GM18868 (cell line): ENCODE data around the gene MRRF.
"Not testable (repeated sequence)": the region's sequence is repeated elsewhere in the genome, so short reads cannot be mapped to it uniquely, and the experiment has no call there.

Source experiments
- ATAC-seq: cut with Tn5 transposase; IDR thresholded peaks from one replicate; pipeline ENCODE4 v1.9.1; 2021; ENCODE audit warnings: mild to moderate bottlenecking, moderate library complexity; ENCODE audit not compliant: unreplicated experiment

Gene MRRF

GRCh38 chr9:122330466-122330865, 65.8 kb downstream of the MRRF start:
- not testable (repeated sequence) for ATAC-seq

- no peak for ATAC-seq
These were observed 66.8 kb downstream of the MRRF start for GRCh38 chr9:122331523-122331927.

- no peak for ATAC-seq
These were observed 67.4 kb downstream of the MRRF start for GRCh38 chr9:122332083-122332482.

GRCh38 chr9:122332644-122333043, 68.0 kb downstream of the MRRF start:
- ATAC-seq: no peak

- ATAC-seq: no peak
These were observed 68.6 kb downstream of the MRRF start for GRCh38 chr9:122333169-122333808.

GRCh38 chr9:122334916-122335315, 70.2 kb downstream of the MRRF start:
- ATAC-seq: no peak

- no peak for ATAC-seq
These were observed 71.5 kb downstream of the MRRF start for GRCh38 chr9:122336189-122336588.

GRCh38 chr9:122336866-122337555, 72.3 kb downstream of the MRRF start:
- no peak for ATAC-seq

GRCh38 chr9:122337556-122337929, 72.9 kb downstream of the MRRF start:
- ATAC-seq: no peak

- no peak for ATAC-seq
These were observed 73.9 kb downstream of the MRRF start for GRCh38 chr9:122338536-122338935.

- ATAC-seq: no peak
These were observed 74.3 kb downstream of the MRRF start for GRCh38 chr9:122338994-122339393.

GRCh38 chr9:122339579-122339978, 74.9 kb downstream of the MRRF start:
- ATAC-seq: no peak

- no peak for ATAC-seq
These were observed 75.5 kb downstream of the MRRF start for GRCh38 chr9:122340161-122340560.

- no peak for ATAC-seq
These were observed 77.8 kb downstream of the MRRF start for GRCh38 chr9:122342323-122343050.

- ATAC-seq: peak; percentile 36
These were observed 82.0 kb downstream of the MRRF start for GRCh38 chr9:122346478-122347347.

GRCh38 chr9:122347348-122348287, 82.9 kb downstream of the MRRF start:
- no peak for ATAC-seq

GRCh38 chr9:122348288-122348777, 83.7 kb downstream of the MRRF start:
- no peak for ATAC-seq

- ATAC-seq: no peak
These were observed 84.1 kb downstream of the MRRF start for GRCh38 chr9:122348791-122349190.

- ATAC-seq: no peak
These were observed 84.5 kb downstream of the MRRF start for GRCh38 chr9:122349201-122349600.
